Prostate gland (tissue), 2 donors: ENCODE measurements around the gene ZNF598.

Source experiments
- POLR2A ChIP-seq: fragments of 450-650 bp; IDR thresholded peaks from one replicate; pipeline ENCODE4 v1.6.1; 2016; ENCODE audit warnings: antibody characterized with exemption, mild to moderate bottlenecking
- TF ChIP-seq, protein P1 (sequence below), 4 experiments: fragments of 200-600 bp in 2 of 4; fragments of 450-650 bp in 2 of 4; sonication (generic) in 2 of 4; IDR thresholded peaks; 1 replicate in 3 of 4; 2 replicates in 1 of 4; pipeline ENCODE4 v1.5.1; 2016 to 2019; ENCODE audit warnings: antibody characterized with exemption in 4 of 4, mild to moderate bottlenecking in 2 of 4, moderate library complexity in 2 of 4

- TF ChIP-seq POLR2A, result no peak
- TF ChIP-seq, protein P1, sequence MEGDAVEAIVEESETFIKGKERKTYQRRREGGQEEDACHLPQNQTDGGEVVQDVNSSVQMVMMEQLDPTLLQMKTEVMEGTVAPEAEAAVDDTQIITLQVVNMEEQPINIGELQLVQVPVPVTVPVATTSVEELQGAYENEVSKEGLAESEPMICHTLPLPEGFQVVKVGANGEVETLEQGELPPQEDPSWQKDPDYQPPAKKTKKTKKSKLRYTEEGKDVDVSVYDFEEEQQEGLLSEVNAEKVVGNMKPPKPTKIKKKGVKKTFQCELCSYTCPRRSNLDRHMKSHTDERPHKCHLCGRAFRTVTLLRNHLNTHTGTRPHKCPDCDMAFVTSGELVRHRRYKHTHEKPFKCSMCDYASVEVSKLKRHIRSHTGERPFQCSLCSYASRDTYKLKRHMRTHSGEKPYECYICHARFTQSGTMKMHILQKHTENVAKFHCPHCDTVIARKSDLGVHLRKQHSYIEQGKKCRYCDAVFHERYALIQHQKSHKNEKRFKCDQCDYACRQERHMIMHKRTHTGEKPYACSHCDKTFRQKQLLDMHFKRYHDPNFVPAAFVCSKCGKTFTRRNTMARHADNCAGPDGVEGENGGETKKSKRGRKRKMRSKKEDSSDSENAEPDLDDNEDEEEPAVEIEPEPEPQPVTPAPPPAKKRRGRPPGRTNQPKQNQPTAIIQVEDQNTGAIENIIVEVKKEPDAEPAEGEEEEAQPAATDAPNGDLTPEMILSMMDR (IDR thresholded peaks at IDR 0.05), result no peak
Observed at GRCh38 chr16:2022723-2023091, 13.1 kb upstream of the ZNF598 start.
